Caco-2 (cell line): Measurements from ENCODE around the gene TFDP3. TPM values are rescaled to one million over a fixed set of nuclear protein-coding genes. Genes with fewer than 3 reads are reported as not detected.

Experiments used
- BruUV-seq: library from RNA; stranded (reverse); fragments of 400-500 nt; replicated peaks from 2 replicates; lab custom pipeline; 2021; lab: Mats Ljungman, UMichigan
- CTCF ChIA-PET: fragments of 300-600 bp; sonication (Branson Sonifier 250); formaldehyde crosslinking; loops from one replicate; lab custom pipeline; 2022; ENCODE audit warnings: antibody characterized with exemption; lab: Charles Lee
- POLR2A ChIA-PET: fragments of 300-600 bp; sonication (Branson Sonifier 250); formaldehyde crosslinking; loops from one replicate; lab custom pipeline; 2022; ENCODE audit warnings: antibody characterized with exemption; lab: Charles Lee
- DNase-seq, 2 experiments: peaks; one replicate each; pipeline versions ENCODE4 v3.0.0 to v3.0.0-alpha.2; 2020 to 2022
- H3K27me3 ChIP-seq: replicated peaks from 2 replicates; pipeline ENCODE4 v1.6.0; 2011; ENCODE audit warnings: low read length; ENCODE audit not compliant: control insufficient read depth, insufficient read depth
- H3K36me3 ChIP-seq: 2 replicates; pipeline ENCODE4 v1.5.1; 2011; ENCODE audit warnings: low read length; ENCODE audit not compliant: control insufficient read depth, insufficient read depth
- H3K4me1 ChIP-seq: fragments of 250-450 bp; sonication (Bioruptor Pico); 2 replicates; pipeline ENCODE4 v1.5.1; 2020; ENCODE audit warnings: mild to moderate bottlenecking
- H3K4me3 ChIP-seq: 2 replicates; pipeline ENCODE4 v1.5.1; 2011; ENCODE audit warnings: low read depth, mild to moderate bottlenecking, control low read depth, low read length
- H3K9me3 ChIP-seq: fragments of 250-450 bp; sonication (Bioruptor Pico); 2 replicates; pipeline ENCODE4 v1.5.1; 2020; ENCODE audit warnings: mild to moderate bottlenecking, moderate library complexity
- H3K27ac Mint-ChIP-seq: one replicate; pipeline ENCODE4 v1.8.0; 2022; ENCODE audit warnings: mixed read lengths; ENCODE audit not compliant: unreplicated experiment
- H3K27me3 Mint-ChIP-seq: one replicate; pipeline ENCODE4 v1.8.0; 2022; ENCODE audit warnings: mixed read lengths; ENCODE audit not compliant: insufficient read depth, unreplicated experiment
- H3K36me3 Mint-ChIP-seq: one replicate; pipeline ENCODE4 v1.8.0; 2022; ENCODE audit warnings: mild to moderate bottlenecking, mixed read lengths; ENCODE audit not compliant: insufficient read depth, unreplicated experiment
- H3K4me1 Mint-ChIP-seq: one replicate; pipeline ENCODE4 v1.8.0; 2022; ENCODE audit warnings: low read depth, mixed read lengths; ENCODE audit not compliant: unreplicated experiment
- H3K4me3 Mint-ChIP-seq: one replicate; pipeline ENCODE4 v1.8.0; 2022; ENCODE audit warnings: mild to moderate bottlenecking, moderate library complexity, mixed read lengths; ENCODE audit not compliant: unreplicated experiment
- H3K9me3 Mint-ChIP-seq: one replicate; pipeline ENCODE4 v1.8.0; 2022; ENCODE audit warnings: mixed read lengths; ENCODE audit not compliant: unreplicated experiment
- intact Hi-C: fragments of 100-400 bp; cut with micrococcal nuclease; formaldehyde crosslinking; loops from one replicate; pipeline ENCODE4 v1.10.0; 2022; ENCODE audit not compliant: unreplicated experiment
- total RNA-seq: library from RNA; stranded (reverse); gene quantifications from 2 replicates; pipeline ENCODE4 v1.2.3, GENCODE V29; 2022
- TF ChIP-seq, protein P1 (sequence below), 2 experiments: fragments of 200-600 bp in 1 of 2; IDR thresholded peaks; 1 replicate in 1 of 2; 2 replicates in 1 of 2; pipeline versions ENCODE4 v1.5.1 to v1.8.0; 2011 to 2022; ENCODE audit warnings: antibody characterized with exemption in 1 of 2, control low read depth in 1 of 2, inconsistent platforms in 1 of 2, low read depth in 1 of 2, low read length in 1 of 2, mild to moderate bottlenecking in 1 of 2, moderate library complexity in 1 of 2; ENCODE audit not compliant: insufficient read depth in 1 of 2, severe bottlenecking in 1 of 2, unreplicated experiment in 1 of 2

TFDP3 gene
- total RNA-seq, 1 experiment from 2014 or later = not detected

DNA sequence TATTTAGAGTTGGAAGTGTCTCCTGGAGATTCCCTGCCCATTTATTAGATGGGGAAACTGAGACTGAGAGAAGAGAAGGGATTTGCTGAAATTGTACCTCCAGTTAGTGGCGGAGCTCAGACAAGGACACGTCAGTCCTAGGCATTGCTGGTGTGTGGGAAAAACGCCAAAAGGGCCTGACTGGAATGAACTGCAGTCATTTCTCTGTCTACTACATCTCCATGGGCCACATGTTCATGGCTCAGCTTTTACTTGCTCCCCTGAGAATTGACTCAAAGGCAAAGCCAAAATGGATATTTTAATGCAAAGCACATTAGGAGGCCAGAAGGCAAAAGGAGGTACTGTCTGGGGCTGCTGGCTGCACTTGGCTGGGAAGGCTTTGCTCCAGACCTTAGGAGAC lies 3.9 kb downstream of the TFDP3 start:
- Histone ChIP-seq H3K27me3 (no peaks in the 10 kb centered on the region), H3K4me1 (no peaks in the 10 kb centered on the region), H3K9me3 (no peaks in the 10 kb centered on the region), H3K36me3 (no peaks in the 10 kb centered on the region), H3K4me3 (no peak overlapping the region)
- H3K4me3 Mint-ChIP-seq = no peak overlapping the region
- ChIA-PET POLR2A (no interaction called here), CTCF (no interaction called here)
- no TSS peak for BruUV-seq
- intact Hi-C loops = loop anchor here (2.0 kb wide), 1 partner anchor 38 kb away; no protein-coding TSS in a partner anchor
- H3K27me3 Mint-ChIP-seq = no peaks in the 10 kb centered on the region
- H3K27ac Mint-ChIP-seq = no peak overlapping the region
- no peaks in the 10 kb centered on the region for H3K36me3 Mint-ChIP-seq
- H3K9me3 Mint-ChIP-seq = no peaks in the 10 kb centered on the region
- TF ChIP-seq, protein P1, sequence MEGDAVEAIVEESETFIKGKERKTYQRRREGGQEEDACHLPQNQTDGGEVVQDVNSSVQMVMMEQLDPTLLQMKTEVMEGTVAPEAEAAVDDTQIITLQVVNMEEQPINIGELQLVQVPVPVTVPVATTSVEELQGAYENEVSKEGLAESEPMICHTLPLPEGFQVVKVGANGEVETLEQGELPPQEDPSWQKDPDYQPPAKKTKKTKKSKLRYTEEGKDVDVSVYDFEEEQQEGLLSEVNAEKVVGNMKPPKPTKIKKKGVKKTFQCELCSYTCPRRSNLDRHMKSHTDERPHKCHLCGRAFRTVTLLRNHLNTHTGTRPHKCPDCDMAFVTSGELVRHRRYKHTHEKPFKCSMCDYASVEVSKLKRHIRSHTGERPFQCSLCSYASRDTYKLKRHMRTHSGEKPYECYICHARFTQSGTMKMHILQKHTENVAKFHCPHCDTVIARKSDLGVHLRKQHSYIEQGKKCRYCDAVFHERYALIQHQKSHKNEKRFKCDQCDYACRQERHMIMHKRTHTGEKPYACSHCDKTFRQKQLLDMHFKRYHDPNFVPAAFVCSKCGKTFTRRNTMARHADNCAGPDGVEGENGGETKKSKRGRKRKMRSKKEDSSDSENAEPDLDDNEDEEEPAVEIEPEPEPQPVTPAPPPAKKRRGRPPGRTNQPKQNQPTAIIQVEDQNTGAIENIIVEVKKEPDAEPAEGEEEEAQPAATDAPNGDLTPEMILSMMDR (IDR thresholded peaks at IDR 0.05; ENCODE audit: insufficient read depth in 1 of 2, low read depth in 1 of 2, low read length in 1 of 2, severe bottlenecking in 1 of 2, unreplicated experiment in 1 of 2) = no peak
- no peaks in the 10 kb centered on the region for H3K4me1 Mint-ChIP-seq
- no peak for DNase-seq

DNA sequence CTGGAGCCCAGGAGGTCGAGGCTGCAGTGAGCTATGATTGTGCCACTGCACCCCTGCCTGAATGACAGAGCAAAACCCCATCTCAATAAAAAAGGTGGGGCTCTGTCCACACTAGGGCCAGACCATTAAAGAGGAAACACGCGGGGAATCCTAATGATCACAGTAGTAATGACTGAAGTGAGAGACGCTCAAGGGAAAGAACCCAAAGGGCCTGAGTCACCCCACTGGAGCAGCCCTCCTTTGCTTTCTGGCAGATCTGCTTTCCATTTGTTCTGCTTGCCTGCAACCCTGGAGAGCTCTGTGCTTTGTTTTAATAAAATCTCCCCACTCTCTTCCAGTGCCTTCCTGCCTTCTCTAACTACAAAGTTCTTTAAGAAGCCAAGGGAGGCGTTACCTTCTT lies 5.0 kb downstream of the TFDP3 start:
- Histone ChIP-seq H3K27me3 (no peaks in the 10 kb centered on the region), H3K4me3 (no peak overlapping the region), H3K4me1 (no peaks in the 10 kb centered on the region), H3K9me3 (no peaks in the 10 kb centered on the region), H3K36me3 (no peaks in the 10 kb centered on the region)
- TF ChIP-seq, protein P1 (IDR thresholded peaks at IDR 0.05; ENCODE audit: insufficient read depth in 1 of 2, low read depth in 1 of 2, low read length in 1 of 2, severe bottlenecking in 1 of 2, unreplicated experiment in 1 of 2) = no peak
- POLR2A ChIA-PET = no interaction called here
- no peaks in the 10 kb centered on the region for H3K36me3 Mint-ChIP-seq
- intact Hi-C loops = no loop called here
- no peak for DNase-seq
- no peaks in the 10 kb centered on the region for H3K4me1 Mint-ChIP-seq
- CTCF ChIA-PET = no interaction called here
- H3K27me3 Mint-ChIP-seq = no peaks in the 10 kb centered on the region
- BruUV-seq = no TSS peak
- no peak overlapping the region for H3K4me3 Mint-ChIP-seq
- no peaks in the 10 kb centered on the region for H3K9me3 Mint-ChIP-seq
- H3K27ac Mint-ChIP-seq = no peak overlapping the region

DNA sequence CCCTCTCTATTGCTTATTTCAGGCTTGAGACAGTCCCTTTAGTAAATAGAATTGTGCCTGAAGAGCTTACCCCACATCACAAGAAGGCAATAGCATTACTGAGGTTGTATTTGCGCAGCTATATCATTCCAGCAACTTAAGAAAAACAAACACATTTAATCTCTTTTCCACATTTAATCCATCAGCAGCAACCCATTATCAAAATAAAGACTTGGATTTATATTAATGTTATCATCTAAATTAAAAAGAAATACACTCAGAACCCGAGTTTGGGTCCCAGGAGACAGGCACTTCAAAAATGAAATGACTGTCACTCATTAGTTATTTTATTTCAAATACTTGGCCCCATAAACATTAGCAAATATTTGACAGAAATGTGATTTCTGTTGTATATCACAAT lies 10.4 kb downstream of the TFDP3 start:
- ChIA-PET POLR2A (no interaction called here), CTCF (no interaction called here)
- BruUV-seq = no TSS peak
- Mint-ChIP-seq H3K4me1 (no peaks in the 10 kb centered on the region), H3K27ac (no peak overlapping the region), H3K4me3 (no peak overlapping the region), H3K27me3 (no peaks in the 10 kb centered on the region), H3K36me3 (no peaks in the 10 kb centered on the region), H3K9me3 (no peaks in the 10 kb centered on the region)
- intact Hi-C loops = no loop called here
- Histone ChIP-seq H3K4me3 (no peak overlapping the region), H3K36me3 (no peaks in the 10 kb centered on the region), H3K9me3 (no peaks in the 10 kb centered on the region), H3K4me1 (no peaks in the 10 kb centered on the region), H3K27me3 (no peaks in the 10 kb centered on the region)
- TF ChIP-seq, protein P1 (IDR thresholded peaks at IDR 0.05; ENCODE audit: insufficient read depth in 1 of 2, low read depth in 1 of 2, low read length in 1 of 2, severe bottlenecking in 1 of 2, unreplicated experiment in 1 of 2) = no peak
- DNase-seq = no peak
